HUES48 (cell line): Measurements from ENCODE around the gene PTPRJ.

Source experiments
- H3K27ac ChIP-seq: one replicate; pipeline ENCODE4 v1.7.0; 2013; ENCODE audit warnings: low read depth, low read length, inconsistent platforms
- H3K27me3 ChIP-seq: 2 replicates; pipeline ENCODE4 v1.6.1; 2013; ENCODE audit warnings: mild to moderate bottlenecking, low read length; ENCODE audit not compliant: control insufficient read depth, insufficient read depth
- H3K36me3 ChIP-seq: 2 replicates; pipeline ENCODE4 v1.6.1; 2013; ENCODE audit warnings: low read length; ENCODE audit not compliant: control insufficient read depth, insufficient read depth
- H3K4me1 ChIP-seq: 2 replicates; pipeline ENCODE4 v1.6.1; 2013; ENCODE audit warnings: mild to moderate bottlenecking, low read length; ENCODE audit not compliant: control insufficient read depth, insufficient read depth
- H3K4me3 ChIP-seq: 2 replicates; pipeline ENCODE4 v1.5.1; 2013; ENCODE audit warnings: mild to moderate bottlenecking, low read depth, low read length
- H3K9ac ChIP-seq: 2 replicates; pipeline ENCODE4 v1.6.1; 2013; ENCODE audit warnings: mild to moderate bottlenecking, low read depth, low read length, moderate library complexity
- H3K9me3 ChIP-seq: 2 replicates; pipeline ENCODE4 v1.6.1; 2013; ENCODE audit warnings: low read length; ENCODE audit not compliant: control insufficient read depth, insufficient read depth

PTPRJ gene

DNA sequence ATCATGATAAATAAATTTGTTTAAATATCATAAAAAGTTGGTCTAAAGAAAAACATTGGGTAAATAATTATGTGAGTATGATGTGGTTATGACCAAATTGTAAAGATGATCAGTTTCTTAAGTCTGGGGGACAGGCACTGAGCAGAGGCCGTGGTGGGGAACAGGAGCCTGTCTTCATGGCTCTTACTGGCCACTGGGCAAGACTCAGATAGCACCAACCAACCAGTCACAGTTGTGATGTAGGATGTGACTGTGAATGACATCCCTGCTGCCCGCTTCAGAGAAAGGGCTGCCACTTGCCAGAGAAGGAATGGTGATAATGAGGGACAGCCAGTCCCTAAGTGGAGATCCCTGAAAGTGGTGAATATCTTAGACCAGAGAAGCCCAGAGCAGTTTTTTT is 7.0 kb downstream of the PTPRJ start:
- Histone ChIP-seq H3K4me1 (peaks cover 17% of the 10 kb centered on the region), H3K27me3 (peaks cover under 1% of the 10 kb centered on the region; the same call in 1 of the 2 replicates), H3K27ac (no peak overlapping the region), H3K9ac (no peak overlapping the region), H3K36me3 (no peaks in the 10 kb centered on the region), H3K4me3 (no peak overlapping the region), H3K9me3 (no peaks in the 10 kb centered on the region)

DNA sequence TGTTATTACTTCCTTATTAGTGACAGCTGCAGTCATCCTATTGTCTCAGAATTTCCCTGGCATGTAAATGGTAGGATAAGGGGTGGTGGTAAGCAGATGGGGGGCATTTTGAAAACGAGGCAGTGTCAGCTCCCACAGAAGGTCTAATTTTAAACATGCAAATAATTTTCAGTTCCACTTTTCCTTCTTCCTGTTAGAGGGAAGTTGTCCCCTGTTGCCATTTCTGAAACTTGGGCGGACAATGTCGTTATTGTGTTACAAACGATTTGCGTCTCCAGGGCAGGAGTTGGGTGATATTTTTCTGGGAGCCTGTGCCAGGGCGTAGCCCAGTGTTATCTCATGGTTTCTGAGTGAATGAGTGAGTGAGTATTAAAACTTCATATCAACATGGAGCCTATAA is 7.4 kb downstream of the PTPRJ start:
- Histone ChIP-seq H3K9me3 (no peaks in the 10 kb centered on the region), H3K4me1 (peaks cover 16% of the 10 kb centered on the region), H3K36me3 (no peaks in the 10 kb centered on the region), H3K9ac (no peak overlapping the region), H3K27me3 (no peaks in the 10 kb centered on the region), H3K27ac (no peak overlapping the region), H3K4me3 (no peak overlapping the region)

DNA sequence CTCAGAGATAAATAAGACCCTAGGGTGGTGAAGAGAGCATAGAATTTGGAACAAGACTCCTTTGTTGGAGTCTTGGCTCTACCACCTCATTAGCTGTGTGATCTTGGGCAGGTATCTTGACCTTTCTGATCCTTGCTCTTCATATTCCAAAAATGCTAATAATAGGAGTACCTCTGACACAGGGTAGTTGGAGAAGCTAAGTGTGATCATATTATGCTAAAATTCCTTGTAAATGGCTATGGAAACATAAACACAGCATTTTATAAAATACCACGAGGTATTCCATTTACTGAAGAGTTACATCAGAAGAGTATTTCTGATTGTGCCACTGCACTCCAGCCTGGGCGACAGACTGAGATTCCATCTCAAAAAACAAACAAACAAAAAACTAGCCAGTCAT is 9.4 kb downstream of the PTPRJ start:
- Histone ChIP-seq H3K27ac (no peak overlapping the region), H3K9ac (no peak overlapping the region), H3K4me1 (peaks cover 14% of the 10 kb centered on the region), H3K4me3 (no peak overlapping the region), H3K36me3 (no peaks in the 10 kb centered on the region), H3K9me3 (no peaks in the 10 kb centered on the region), H3K27me3 (no peaks in the 10 kb centered on the region)

DNA sequence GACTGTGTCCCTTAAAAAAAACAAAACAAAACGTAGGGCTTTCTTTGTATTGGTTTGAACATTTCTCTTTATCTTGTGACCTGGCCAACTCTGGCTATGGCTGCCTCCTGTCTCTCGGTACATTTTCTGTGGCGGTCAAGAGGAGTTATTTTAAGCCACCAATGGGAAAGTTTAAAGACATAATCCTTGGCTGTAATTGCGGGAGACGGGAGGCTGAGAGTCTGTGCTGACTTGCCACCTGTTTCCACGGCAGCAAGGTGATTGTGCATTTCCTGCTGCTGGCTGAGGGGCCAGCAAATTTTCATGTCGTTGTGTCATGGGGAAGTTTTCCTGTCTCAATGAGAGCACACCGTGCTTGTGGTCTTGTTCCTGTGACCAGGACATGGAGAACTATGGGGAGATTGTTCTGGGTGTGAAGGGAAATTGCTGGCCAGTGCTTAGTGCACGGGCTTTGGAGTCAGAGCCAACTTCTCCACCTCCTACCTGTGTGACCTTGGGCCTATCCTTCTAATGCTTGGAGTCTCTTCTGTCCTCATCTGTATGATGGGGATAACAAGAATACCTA is 11.0 kb downstream of the PTPRJ start:
- Histone ChIP-seq H3K9ac (no peak overlapping the region), H3K4me1 (peaks cover 14% of the 10 kb centered on the region), H3K27ac (peak overlapping the region; percentile 61), H3K9me3 (no peaks in the 10 kb centered on the region), H3K27me3 (no peaks in the 10 kb centered on the region), H3K4me3 (peak overlapping the region; percentile 18; the same call in 1 of the 2 replicates), H3K36me3 (no peaks in the 10 kb centered on the region)

DNA sequence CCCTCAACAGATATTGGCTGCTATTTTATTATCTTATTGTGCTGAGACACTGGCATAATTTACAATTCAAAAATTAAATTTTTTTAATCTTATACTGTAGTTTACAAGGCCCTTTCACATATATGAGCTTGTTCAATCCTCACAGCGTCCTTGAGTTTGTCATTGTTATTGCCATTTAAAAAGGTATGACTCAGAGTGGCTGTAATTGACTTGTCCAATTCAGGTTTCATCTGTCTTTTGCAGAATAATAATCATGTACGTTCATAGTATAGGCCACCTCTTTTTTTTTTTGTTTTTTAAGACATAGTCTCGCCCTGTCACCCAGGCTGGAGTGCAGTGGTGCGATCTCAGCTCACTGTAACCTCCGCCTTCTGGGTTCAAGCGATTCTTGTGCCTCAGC is 11.5 kb downstream of the PTPRJ start:
- Histone ChIP-seq H3K27ac (no peak overlapping the region), H3K27me3 (no peaks in the 10 kb centered on the region), H3K4me1 (peaks cover 19% of the 10 kb centered on the region), H3K4me3 (no peak overlapping the region), H3K9ac (no peak overlapping the region), H3K36me3 (no peaks in the 10 kb centered on the region), H3K9me3 (no peaks in the 10 kb centered on the region)

DNA sequence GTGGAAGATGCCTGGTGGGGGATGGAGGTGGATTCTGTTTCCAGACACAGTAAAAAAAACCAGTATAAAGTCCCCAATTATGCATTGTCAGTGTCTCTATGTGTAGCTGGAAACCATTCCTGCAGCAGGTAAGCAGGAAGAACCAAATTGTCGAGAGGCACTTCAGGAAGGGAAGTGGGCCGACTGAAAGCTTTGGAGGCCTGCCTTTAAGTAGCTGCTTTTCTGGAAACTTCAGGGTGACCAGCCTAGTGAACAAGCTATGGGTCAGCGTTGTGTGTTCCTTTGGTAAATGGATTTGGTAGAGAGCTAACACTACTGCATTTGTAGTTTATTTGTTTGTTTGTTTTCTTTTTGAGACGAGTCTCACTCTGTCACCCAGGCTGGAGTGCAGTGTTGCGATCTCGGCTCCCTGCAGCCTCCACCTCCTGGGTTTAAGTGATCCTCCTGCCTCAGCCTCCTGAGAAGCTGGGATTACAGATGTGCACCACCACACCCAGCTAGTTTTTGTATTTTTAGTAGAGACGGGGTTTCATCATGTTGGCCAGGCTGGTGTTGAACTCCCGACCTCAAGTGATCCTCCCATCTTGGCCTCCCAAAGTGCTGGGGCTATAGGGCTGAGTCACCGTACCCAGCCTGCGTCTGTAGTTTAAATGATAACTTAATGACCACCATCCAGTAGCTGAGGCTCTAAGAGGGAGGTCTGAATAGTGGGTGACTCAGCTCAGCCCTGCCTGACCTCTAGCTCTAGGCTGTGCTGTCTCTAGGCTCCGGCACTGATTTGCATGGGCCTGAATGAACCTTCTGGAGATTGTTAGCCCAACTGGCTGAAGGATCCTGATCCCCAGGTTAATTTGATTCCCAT is 12.8 kb downstream of the PTPRJ start:
- Histone ChIP-seq H3K36me3 (no peaks in the 10 kb centered on the region), H3K9ac (no peak overlapping the region), H3K27me3 (no peaks in the 10 kb centered on the region), H3K27ac (no peak overlapping the region), H3K9me3 (no peaks in the 10 kb centered on the region), H3K4me1 (peaks cover 26% of the 10 kb centered on the region), H3K4me3 (no peak overlapping the region)

DNA sequence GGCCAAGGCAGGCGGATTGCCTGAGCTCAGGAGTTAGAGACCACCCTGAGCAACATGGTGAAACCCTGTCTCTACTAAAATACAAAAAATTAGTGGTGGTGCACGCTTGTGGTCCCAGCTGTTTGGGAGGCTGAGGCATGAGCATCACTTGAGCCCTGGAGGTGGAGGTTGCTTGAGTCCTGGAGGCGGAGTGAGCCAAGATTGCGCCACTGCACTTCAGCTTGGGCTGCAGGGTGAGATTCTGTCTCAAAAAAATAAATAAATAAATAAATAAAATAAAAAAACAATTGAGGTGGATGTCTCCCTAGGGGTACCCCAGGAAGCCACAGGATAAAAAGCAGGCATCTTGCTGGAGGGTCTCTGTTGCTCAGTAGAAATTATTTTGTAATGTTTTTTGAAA is 14.1 kb downstream of the PTPRJ start:
- Histone ChIP-seq H3K4me3 (no peak overlapping the region), H3K27ac (no peak overlapping the region), H3K36me3 (no peaks in the 10 kb centered on the region), H3K27me3 (no peaks in the 10 kb centered on the region), H3K9me3 (no peaks in the 10 kb centered on the region), H3K4me1 (peaks cover 26% of the 10 kb centered on the region), H3K9ac (no peak overlapping the region)

DNA sequence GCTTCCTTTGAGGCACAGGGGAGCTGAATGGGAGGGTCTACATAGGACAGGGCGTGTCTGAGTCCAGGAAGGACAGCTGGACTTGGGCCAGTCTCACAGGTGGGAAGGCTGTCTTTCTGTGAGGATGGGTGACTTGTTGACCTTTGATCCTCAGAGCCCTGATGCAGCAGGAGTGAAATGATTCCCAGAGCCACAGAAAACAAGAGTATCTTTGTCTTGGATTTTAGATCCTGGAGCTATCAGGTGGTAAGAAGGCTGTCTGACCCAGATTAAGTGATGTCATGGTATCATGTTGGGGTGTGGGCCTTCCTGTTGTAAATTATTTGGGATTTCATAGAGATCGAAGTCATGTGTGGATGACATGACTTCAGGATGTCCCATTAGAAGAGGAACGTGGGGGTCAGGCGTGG is 15.0 kb downstream of the PTPRJ start:
- no peaks in the 10 kb centered on the region for H3K36me3 ChIP-seq
- H3K4me3 ChIP-seq, result no peak overlapping the region
- H3K9ac ChIP-seq, result no peak overlapping the region
- no peaks in the 10 kb centered on the region for H3K9me3 ChIP-seq
- peaks cover 26% of the 10 kb centered on the region for H3K4me1 ChIP-seq
- H3K27ac ChIP-seq, result no peak overlapping the region
- H3K27me3 ChIP-seq, result no peaks in the 10 kb centered on the region

DNA sequence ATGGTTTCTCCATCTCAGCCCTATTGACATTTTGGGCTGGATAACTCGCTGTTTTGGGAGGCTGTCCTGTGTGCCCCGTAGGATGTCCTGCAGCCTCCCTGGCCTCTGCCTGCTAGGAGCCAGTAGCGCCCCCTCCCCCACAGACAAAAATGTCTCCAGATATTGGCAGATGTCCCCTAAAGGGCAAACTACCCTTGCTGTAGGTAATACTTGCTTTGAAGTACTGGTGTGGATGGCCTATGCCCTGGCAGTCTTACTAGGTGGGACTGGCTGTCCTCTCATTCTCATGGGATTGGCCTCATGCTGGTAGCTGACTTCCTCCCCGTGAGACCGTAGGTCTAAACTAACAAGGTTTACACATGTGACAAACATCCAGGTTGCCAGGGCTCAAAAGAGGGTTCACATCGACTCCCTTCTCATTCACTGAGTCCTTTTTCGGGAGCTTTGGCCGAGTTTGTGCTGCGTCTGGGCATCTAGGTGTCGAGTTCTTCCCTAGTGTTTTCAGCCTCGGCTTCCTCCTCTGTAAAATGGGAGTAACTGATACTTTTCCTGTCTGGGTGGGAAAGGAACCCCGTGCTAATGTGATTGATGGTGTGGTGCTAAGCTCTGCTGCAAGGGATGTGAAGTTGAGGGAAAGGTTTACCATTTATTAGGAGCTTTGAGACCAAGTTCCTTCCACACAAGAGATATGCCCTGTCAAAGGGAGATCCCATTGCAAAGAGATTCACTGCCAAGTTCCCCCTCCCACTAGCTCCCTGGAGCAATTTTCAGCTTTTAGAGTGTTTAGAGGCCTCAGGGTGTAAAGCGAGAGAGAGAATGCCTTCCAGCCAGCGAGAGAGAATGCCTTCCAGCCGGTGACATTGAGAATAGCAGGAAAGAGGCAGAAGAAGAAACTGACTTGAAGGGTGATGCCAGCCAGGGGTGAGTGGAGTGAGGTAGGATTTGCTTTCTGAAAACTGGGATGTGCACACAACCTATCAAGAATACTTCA is 17.0 kb downstream of the PTPRJ start:
- Histone ChIP-seq H3K27ac (no peak overlapping the region), H3K9ac (no peak overlapping the region), H3K4me3 (no peak overlapping the region), H3K9me3 (no peaks in the 10 kb centered on the region), H3K36me3 (no peaks in the 10 kb centered on the region), H3K27me3 (no peaks in the 10 kb centered on the region), H3K4me1 (peaks cover 17% of the 10 kb centered on the region)

DNA sequence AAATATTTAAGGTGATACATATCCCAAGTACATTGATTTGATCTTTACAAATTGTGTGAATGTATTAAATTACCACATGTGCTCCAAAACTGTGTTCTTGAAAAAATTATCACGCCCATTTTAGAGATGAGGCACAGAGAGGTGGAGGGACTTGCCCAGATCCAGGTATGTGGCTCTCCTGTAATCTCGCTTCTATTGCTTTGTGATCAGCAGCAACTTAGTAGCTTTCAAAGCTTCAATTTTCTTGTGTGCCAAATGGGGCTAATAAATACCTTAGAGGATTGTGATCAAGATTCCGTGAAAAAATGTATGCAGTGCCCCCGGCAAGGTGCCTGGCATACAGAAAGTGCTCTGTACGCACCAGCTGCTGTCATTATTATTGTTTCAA is 18.0 kb downstream of the PTPRJ start:
- Histone ChIP-seq H3K9me3 (no peaks in the 10 kb centered on the region), H3K36me3 (no peaks in the 10 kb centered on the region), H3K4me1 (peaks cover 17% of the 10 kb centered on the region), H3K4me3 (no peak overlapping the region), H3K27me3 (no peaks in the 10 kb centered on the region), H3K9ac (no peak overlapping the region), H3K27ac (peak overlapping the region; percentile 61)
